ENCODE data around the gene ACTR2.
"Not testable (repeated sequence)": the region's sequence is repeated elsewhere in the genome, so short reads cannot be mapped to it uniquely, and the experiment has no call there.

ACTR2 gene

GRCh38 chr2:65227456-65228262 lies at the start of gene ACTR2:
TSS of gene ACTR2 (plus strand) at chr2:65227831. CDS start at chr2:65227910, 79 bp downstream.
- peak; percentile 94 for DNase-seq

GRCh38 chr2:65182570-65182969 lies 45.1 kb upstream of the ACTR2 start:
- DNase-seq = no peak

GRCh38 chr2:65183406-65183805 lies 44.2 kb upstream of the ACTR2 start:
- DNase-seq = not testable (repeated sequence)

GRCh38 chr2:65185012-65185411 lies 42.6 kb upstream of the ACTR2 start:
- DNase-seq = no peak

GRCh38 chr2:65186093-65186868 lies 41.4 kb upstream of the ACTR2 start:
- DNase-seq = no peak

GRCh38 chr2:65186872-65187851 lies 40.5 kb upstream of the ACTR2 start:
- DNase-seq = peak; percentile 74

GRCh38 chr2:65193446-65193845 lies 34.2 kb upstream of the ACTR2 start:
- DNase-seq = no peak

- no peak for DNase-seq
Observed at GRCh38 chr2:65198737-65199136, 28.9 kb upstream of the ACTR2 start.

GRCh38 chr2:65199166-65199565 lies 28.5 kb upstream of the ACTR2 start:
- DNase-seq = no peak

GRCh38 chr2:65199891-65200290 lies 27.7 kb upstream of the ACTR2 start:
- DNase-seq = no peak

GRCh38 chr2:65204461-65205210 lies 23.0 kb upstream of the ACTR2 start:
- DNase-seq = no peak

- no peak for DNase-seq
Observed at GRCh38 chr2:65212115-65212514, 15.5 kb upstream of the ACTR2 start.

- no peak for DNase-seq
Observed at GRCh38 chr2:65212619-65213018, 15.0 kb upstream of the ACTR2 start.

- DNase-seq = no peak
Observed at GRCh38 chr2:65213035-65213434, 14.6 kb upstream of the ACTR2 start.

- DNase-seq = no peak
Observed at GRCh38 chr2:65214361-65214760, 13.3 kb upstream of the ACTR2 start.

- DNase-seq = no peak
Observed at GRCh38 chr2:65214843-65215242, 12.8 kb upstream of the ACTR2 start.

GRCh38 chr2:65215946-65216345 lies 11.7 kb upstream of the ACTR2 start:
- no peak for DNase-seq

- no peak for DNase-seq
Observed at GRCh38 chr2:65220432-65221131, 7.0 kb upstream of the ACTR2 start.

- DNase-seq = not testable (repeated sequence)
Observed at GRCh38 chr2:65221275-65221674, 6.4 kb upstream of the ACTR2 start.

GRCh38 chr2:65227020-65227455 lies 593 bp upstream of the ACTR2 start:
- DNase-seq = peak; percentile 9

GRCh38 chr2:65228263-65228750 lies 676 bp downstream of the ACTR2 start:
- DNase-seq = peak; percentile 13

Measured in NCI-H510A treated with DMSO at 0.1 percent for 48 hours (cell line).